GM12878 (cell line): ENCODE measurements around the gene ZNF397. TPM values are rescaled to one million over a fixed set of nuclear protein-coding genes. Genes with fewer than 3 reads are reported as not detected.
A peak's percentile ranks its signal among the peaks of the same experiment; 100 is the strongest.

ENCODE experiments used
- DPF2 ChIP-seq: fragments of 450-650 bp; IDR thresholded peaks from 2 replicates; pipeline ENCODE4 v1.6.1; 2017; ENCODE audit warnings: mild to moderate bottlenecking
- ETV6 ChIP-seq, 2 experiments: fragments of 450-650 bp in 1 of 2; IDR thresholded peaks in 1 of 2; conservative IDR thresholded peaks in 1 of 2; 2 replicates each; pipeline ENCODE4 v1.6.1; 2014; ENCODE audit warnings: antibody characterized with exemption in 1 of 2, borderline replicate concordance in 1 of 2, low read depth in 1 of 2, mild to moderate bottlenecking in 1 of 2, moderate library complexity in 1 of 2
- HDAC6 ChIP-seq: fragments of 200-600 bp; sonication (generic); IDR thresholded peaks from one replicate; pipeline ENCODE4 v1.8.0; 2017; ENCODE audit warnings: antibody characterized with exemption; ENCODE audit not compliant: unreplicated experiment
- IRF5 ChIP-seq: fragments of 450-650 bp; IDR thresholded peaks from 2 replicates; pipeline ENCODE4 v1.6.1; 2017; ENCODE audit warnings: borderline replicate concordance
- KDM1A ChIP-seq: fragments of 200-600 bp; sonication (generic); IDR thresholded peaks from 2 replicates; pipeline ENCODE4 v1.6.1; 2016; ENCODE audit warnings: borderline replicate concordance
- LARP7 ChIP-seq: fragments of 450-650 bp; IDR thresholded peaks from 2 replicates; pipeline ENCODE4 v1.6.1; 2017; ENCODE audit warnings: mild to moderate bottlenecking
- PML ChIP-seq: IDR thresholded peaks from 2 replicates; pipeline ENCODE4 v1.6.1; 2012; ENCODE audit warnings: low read length, inconsistent platforms
- POLR2A ChIP-seq: IDR thresholded peaks from 2 replicates; pipeline ENCODE4 v1.6.1; 2011; ENCODE audit warnings: low read depth, mild to moderate bottlenecking, low read length
- RUNX3 ChIP-seq: IDR thresholded peaks from 2 replicates; pipeline ENCODE4 v1.6.1; 2012; ENCODE audit warnings: low read length, inconsistent platforms
- SMAD5 ChIP-seq: IDR thresholded peaks from 2 replicates; pipeline ENCODE4 v1.6.1; 2016; ENCODE audit warnings: antibody characterized with exemption, low read depth
- SRF ChIP-seq, 2 experiments: IDR thresholded peaks; 2 replicates each; pipeline ENCODE4 v1.6.1; 2011; ENCODE audit warnings: low read depth in 2 of 2, low read length in 2 of 2, mild to moderate bottlenecking in 1 of 2, moderate library complexity in 1 of 2
- STAT3 ChIP-seq: IDR thresholded peaks from 2 replicates; pipeline ENCODE4 v1.6.1; 2011; ENCODE audit warnings: low read depth, low read length, improper control_type of control experiment
- ZNF592 ChIP-seq: fragments of 450-650 bp; IDR thresholded peaks from 2 replicates; pipeline ENCODE4 v1.6.1; 2017; ENCODE audit warnings: mild to moderate bottlenecking, moderate library complexity
- ZNF687 ChIP-seq: fragments of 450-650 bp; IDR thresholded peaks from 2 replicates; pipeline ENCODE4 v1.6.1; 2017; ENCODE audit warnings: mild to moderate bottlenecking, moderate library complexity
- polyA plus RNA-seq, 11 experiments: library from polyadenylated mRNA; depleted of rRNA in 4 of 11; unstranded in 6 of 11; stranded (reverse) in 5 of 11; fragments of >200 nt; fragmentation: Nextera tagmentation in 4 of 11; fragmentation: Illumina TruSeq in 1 of 11; extraction: Ambion mirVana in 4 of 11; extraction: Trizol in 1 of 11; gene quantifications; 1 replicate in 1 of 11; 2 replicates in 10 of 11; pipeline versions ENCODE4 v1.2.1 to v1.2.3, GENCODE V29; 2011 to 2016; ENCODE audit warnings: inconsistent platforms in 2 of 11, missing spikeins in 2 of 11, low read depth in 1 of 11
- total RNA-seq, 4 experiments: library from RNA; depleted of rRNA in 3 of 4; stranded (reverse); fragments of >200 nt in 3 of 4; fragmentation: Illumina TruSeq in 1 of 4; extraction: Trizol in 1 of 4; gene quantifications; 2 replicates each; pipeline versions ENCODE4 v1.2.1 to v1.2.3, GENCODE V29; 2013 to 2021
- TF ChIP-seq, protein P1 (sequence below): fragments of 450-650 bp; conservative IDR thresholded peaks from 2 replicates; pipeline ENCODE4 v1.6.1; 2017; ENCODE audit warnings: mild to moderate bottlenecking, moderate library complexity

Gene ZNF397
- total and polyA plus RNA-seq, 10 of the 15 experiments (the other 5 are each of a cell fraction or from before 2014, with no cell fraction given): 5.2 to 13.3 (median 10.8) TPM

DNA sequence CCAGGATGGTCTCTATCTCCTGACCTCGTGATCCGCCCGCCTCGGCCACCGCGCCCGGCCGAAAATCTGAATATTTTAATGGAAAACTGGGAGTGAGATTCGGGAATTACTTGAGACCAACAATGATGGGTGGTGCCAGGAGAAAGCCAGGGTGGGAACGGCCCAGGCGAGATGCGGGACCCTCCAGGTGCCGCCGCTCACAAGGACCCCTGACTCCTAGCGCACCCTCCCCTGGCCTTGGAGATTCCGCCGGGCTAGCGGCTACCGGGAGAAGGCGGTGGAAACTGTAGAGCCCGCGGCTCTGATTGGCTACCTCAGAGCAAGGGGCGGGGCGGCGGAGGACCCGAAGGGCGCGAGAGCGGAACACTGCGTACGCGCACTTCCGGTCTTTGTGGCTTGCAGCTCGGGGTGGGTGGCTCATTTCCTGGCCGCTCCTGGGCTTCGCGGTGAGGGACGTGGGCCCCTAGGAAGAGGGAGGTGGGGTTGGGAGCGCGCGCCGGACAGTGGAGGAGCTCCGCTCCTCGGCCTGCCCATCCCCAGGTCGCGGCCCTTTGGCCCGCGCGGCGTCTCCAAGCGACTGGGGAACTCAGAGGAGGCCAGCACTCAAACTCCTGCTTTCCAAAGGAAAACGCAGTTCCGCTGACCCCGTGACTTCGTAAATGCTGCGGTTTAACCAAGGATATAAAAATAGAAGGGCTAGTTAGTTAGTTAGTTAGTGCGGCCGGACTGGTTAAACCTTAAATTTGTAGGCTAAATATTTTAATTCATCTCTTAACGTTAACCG is at the start of gene ZNF397 (continued):
- no peak for TF ChIP-seq ZNF592
- peak; percentile 88 for TF ChIP-seq DPF2
- TF ChIP-seq STAT3: no peak
- peak; percentile 65 for TF ChIP-seq ZNF687
- TF ChIP-seq ETV6 (conservative IDR thresholded peaks at IDR 0.05 in 1 of 2, IDR thresholded peaks at IDR 0.05 in 1 of 2; ENCODE audit: borderline replicate concordance in 1 of 2, low read depth in 1 of 2): peak in 1 of 2 experiments; percentile 91; a peak in 2 of 4 replicates
- TF ChIP-seq KDM1A: no peak
- peak; percentile 93 for TF ChIP-seq RUNX3
- peak; percentile 65; the same call in 1 of the 2 replicates for TF ChIP-seq LARP7
- peak; percentile 35 for TF ChIP-seq HDAC6
- TF ChIP-seq, protein P1, sequence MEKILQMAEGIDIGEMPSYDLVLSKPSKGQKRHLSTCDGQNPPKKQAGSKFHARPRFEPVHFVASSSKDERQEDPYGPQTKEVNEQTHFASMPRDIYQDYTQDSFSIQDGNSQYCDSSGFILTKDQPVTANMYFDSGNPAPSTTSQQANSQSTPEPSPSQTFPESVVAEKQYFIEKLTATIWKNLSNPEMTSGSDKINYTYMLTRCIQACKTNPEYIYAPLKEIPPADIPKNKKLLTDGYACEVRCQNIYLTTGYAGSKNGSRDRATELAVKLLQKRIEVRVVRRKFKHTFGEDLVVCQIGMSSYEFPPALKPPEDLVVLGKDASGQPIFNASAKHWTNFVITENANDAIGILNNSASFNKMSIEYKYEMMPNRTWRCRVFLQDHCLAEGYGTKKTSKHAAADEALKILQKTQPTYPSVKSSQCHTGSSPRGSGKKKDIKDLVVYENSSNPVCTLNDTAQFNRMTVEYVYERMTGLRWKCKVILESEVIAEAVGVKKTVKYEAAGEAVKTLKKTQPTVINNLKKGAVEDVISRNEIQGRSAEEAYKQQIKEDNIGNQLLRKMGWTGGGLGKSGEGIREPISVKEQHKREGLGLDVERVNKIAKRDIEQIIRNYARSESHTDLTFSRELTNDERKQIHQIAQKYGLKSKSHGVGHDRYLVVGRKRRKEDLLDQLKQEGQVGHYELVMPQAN: no peak
- no peak for TF ChIP-seq SRF (IDR thresholded peaks at IDR 0.05; ENCODE audit: low read depth in 2 of 2, low read length in 2 of 2)
- TF ChIP-seq POLR2A: peak; percentile 97
- peak; percentile 79; the same call in 1 of the 2 replicates for TF ChIP-seq SMAD5
- peak; percentile 80 for TF ChIP-seq PML
- peak; percentile 77 for TF ChIP-seq IRF5
